Lower lobe of right lung (tissue), 2 donors: ENCODE results near the gene DCC. TPM values are rescaled to one million over a fixed set of nuclear protein-coding genes. Genes with fewer than 3 reads are reported as not detected.

Experiments
- ATAC-seq, 2 donors: fragments of 200-7000 bp; cut with Tn5 transposase; one replicate each; pipeline ENCODE4 v1.9.1; 2020 to 2022; ENCODE audit warnings: mild to moderate bottlenecking in 2 of 2, moderate library complexity in 2 of 2
- DNase-seq: peaks from one replicate; pipeline ENCODE4 v3.0.0-alpha.2; 2020
- H3K27ac ChIP-seq: fragments of 200-600 bp; one replicate; pipeline ENCODE4 v1.8.0; 2022
- H3K27me3 ChIP-seq: fragments of 200-600 bp; one replicate; pipeline ENCODE4 v1.8.0; 2022; ENCODE audit warnings: low read depth
- H3K36me3 ChIP-seq: fragments of 200-600 bp; one replicate; pipeline ENCODE4 v1.8.0; 2022; ENCODE audit warnings: mild to moderate bottlenecking
- H3K4me1 ChIP-seq: fragments of 200-600 bp; one replicate; pipeline ENCODE4 v1.8.0; 2022
- H3K4me3 ChIP-seq: fragments of 200-600 bp; one replicate; pipeline ENCODE4 v1.8.0; 2022; ENCODE audit warnings: mild to moderate bottlenecking
- H3K9me3 ChIP-seq: fragments of 200-600 bp; one replicate; pipeline ENCODE4 v1.8.0; 2022
- intact Hi-C: fragments of 100-400 bp; cut with DNase I; formaldehyde crosslinking; loops from one replicate; pipeline ENCODE4 v1.11.0; 2022
- total RNA-seq: library from RNA; stranded (reverse); fragmentation: NEBNext Ultra II Directional; extraction: Animal tissue kit (Norgen Biotek cat#: 25700); gene quantifications from one replicate; pipeline ENCODE4 v1.2.1, GENCODE V29; 2021
- TF ChIP-seq, protein P1 (sequence below): fragments of 200-600 bp; IDR thresholded peaks from one replicate; pipeline ENCODE4 v1.8.0; 2022; ENCODE audit warnings: antibody characterized with exemption, mild to moderate bottlenecking
- donor health status: DM: no; HTN: yes; CAD: no; lungs with severe emphysema.

The DCC gene
- total RNA-seq, 1 donor from 2014 or later, result 4.5 TPM

DNA sequence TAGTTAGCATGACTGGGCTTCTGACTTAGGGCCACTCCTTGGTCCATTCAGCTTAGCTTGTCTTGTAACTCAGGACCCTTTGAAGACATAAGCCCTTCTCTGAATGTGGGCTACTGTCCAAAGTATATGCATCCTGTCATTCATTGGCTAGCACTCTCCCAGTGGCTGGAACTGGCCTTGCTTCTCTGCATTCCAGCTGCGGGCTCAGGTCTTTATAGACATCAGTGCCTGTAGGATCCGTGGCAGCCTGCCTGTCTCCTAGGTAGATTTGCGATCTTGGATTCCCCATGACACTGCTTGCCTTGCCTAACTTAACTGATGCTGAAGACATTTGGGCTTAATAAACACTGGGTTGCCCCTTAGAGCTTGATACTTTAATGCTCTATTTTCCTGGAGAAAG lies 170.1 kb downstream of the DCC start:
- TF ChIP-seq, protein P1, sequence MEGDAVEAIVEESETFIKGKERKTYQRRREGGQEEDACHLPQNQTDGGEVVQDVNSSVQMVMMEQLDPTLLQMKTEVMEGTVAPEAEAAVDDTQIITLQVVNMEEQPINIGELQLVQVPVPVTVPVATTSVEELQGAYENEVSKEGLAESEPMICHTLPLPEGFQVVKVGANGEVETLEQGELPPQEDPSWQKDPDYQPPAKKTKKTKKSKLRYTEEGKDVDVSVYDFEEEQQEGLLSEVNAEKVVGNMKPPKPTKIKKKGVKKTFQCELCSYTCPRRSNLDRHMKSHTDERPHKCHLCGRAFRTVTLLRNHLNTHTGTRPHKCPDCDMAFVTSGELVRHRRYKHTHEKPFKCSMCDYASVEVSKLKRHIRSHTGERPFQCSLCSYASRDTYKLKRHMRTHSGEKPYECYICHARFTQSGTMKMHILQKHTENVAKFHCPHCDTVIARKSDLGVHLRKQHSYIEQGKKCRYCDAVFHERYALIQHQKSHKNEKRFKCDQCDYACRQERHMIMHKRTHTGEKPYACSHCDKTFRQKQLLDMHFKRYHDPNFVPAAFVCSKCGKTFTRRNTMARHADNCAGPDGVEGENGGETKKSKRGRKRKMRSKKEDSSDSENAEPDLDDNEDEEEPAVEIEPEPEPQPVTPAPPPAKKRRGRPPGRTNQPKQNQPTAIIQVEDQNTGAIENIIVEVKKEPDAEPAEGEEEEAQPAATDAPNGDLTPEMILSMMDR, result no peak
- H3K27me3 ChIP-seq, result no peaks in the 10 kb centered on the region
- intact Hi-C loops, result no loop called here
- DNase-seq (no peak), ATAC-seq (no peak)
- H3K27ac ChIP-seq, result no peak overlapping the region
- no peaks in the 10 kb centered on the region for H3K4me1 ChIP-seq
- no peak overlapping the region for H3K4me3 ChIP-seq
- H3K36me3 ChIP-seq, result no peaks in the 10 kb centered on the region
- no peaks in the 10 kb centered on the region for H3K9me3 ChIP-seq

DNA sequence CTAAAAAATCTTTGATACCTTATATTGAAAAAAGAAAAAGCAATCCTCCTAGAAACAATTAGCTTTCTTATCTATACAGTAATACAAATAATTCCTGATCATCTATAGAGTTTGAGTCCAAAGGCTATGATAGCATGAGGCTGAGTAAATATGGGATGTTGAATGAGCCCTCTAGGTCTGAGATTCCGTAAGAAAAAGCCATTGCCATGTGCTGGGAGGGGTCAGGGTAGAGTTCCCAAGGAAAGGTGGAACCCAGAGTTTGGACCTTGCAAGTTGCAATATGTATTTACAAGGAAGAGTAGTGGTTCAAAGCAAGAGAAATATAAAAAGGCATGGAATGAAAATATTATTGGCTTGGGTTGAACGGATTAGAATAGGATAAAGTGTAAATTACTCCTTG lies 178.1 kb downstream of the DCC start:
- no peaks in the 10 kb centered on the region for H3K9me3 ChIP-seq
- no peaks in the 10 kb centered on the region for H3K4me1 ChIP-seq
- TF ChIP-seq, protein P1, result no peak
- no peaks in the 10 kb centered on the region for H3K36me3 ChIP-seq
- no peak for ATAC-seq
- H3K4me3 ChIP-seq, result no peak overlapping the region
- H3K27me3 ChIP-seq, result no peaks in the 10 kb centered on the region
- DNase-seq, result no peak
- H3K27ac ChIP-seq, result no peak overlapping the region
- intact Hi-C loops, result no loop called here

DNA sequence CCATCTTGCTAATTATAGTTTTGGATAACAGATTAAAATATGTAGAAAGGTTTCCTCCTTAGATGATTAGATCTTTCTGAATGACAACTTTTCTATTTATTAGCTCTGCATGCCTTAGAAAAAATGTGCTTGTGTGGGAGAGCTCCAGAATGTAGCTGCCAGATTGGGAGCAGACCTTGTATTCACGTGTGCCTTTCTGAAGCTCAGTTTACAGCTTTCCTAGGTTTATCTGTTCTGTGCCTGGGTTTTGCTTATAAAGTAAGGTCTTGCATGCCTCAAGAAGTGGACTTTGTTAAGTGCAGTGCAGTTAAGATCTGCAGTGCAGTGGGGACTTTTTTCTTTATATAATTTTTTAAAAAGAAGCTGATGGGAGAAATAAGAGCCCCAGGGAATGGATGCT lies 179.0 kb downstream of the DCC start:
- H3K4me1 ChIP-seq, result no peaks in the 10 kb centered on the region
- H3K36me3 ChIP-seq, result no peaks in the 10 kb centered on the region
- no peak for ATAC-seq
- H3K4me3 ChIP-seq, result no peak overlapping the region
- DNase-seq, result no peak
- intact Hi-C loops, result no loop called here
- H3K9me3 ChIP-seq, result no peaks in the 10 kb centered on the region
- H3K27ac ChIP-seq, result no peak overlapping the region
- H3K27me3 ChIP-seq, result no peaks in the 10 kb centered on the region
- TF ChIP-seq, protein P1, result no peak

DNA sequence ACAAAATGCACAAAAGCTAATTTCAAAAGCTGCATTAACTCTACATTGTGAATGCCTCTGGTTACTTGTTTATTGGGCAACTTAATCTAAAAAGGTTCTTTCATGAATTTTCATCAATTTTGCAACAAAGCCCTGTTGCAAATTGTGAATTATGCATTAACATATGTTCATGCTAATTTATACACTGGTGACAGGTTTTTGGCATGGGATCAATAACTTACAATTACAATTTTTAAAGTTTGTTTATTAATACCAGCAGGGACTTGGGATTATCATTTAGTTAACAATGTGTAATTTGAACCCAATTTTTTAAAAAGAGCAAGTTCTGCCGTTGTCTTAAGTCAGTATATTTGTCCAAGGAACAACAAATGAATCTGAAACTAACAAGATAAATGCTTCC lies 183.6 kb downstream of the DCC start:
- Histone ChIP-seq H3K27me3 (no peaks in the 10 kb centered on the region), H3K4me1 (no peaks in the 10 kb centered on the region), H3K9me3 (no peaks in the 10 kb centered on the region), H3K36me3 (no peaks in the 10 kb centered on the region), H3K4me3 (no peak overlapping the region), H3K27ac (no peak overlapping the region)
- intact Hi-C loops, result no loop called here
- TF ChIP-seq, protein P1, result no peak
- DNase-seq (no peak), ATAC-seq (no peak)

DNA sequence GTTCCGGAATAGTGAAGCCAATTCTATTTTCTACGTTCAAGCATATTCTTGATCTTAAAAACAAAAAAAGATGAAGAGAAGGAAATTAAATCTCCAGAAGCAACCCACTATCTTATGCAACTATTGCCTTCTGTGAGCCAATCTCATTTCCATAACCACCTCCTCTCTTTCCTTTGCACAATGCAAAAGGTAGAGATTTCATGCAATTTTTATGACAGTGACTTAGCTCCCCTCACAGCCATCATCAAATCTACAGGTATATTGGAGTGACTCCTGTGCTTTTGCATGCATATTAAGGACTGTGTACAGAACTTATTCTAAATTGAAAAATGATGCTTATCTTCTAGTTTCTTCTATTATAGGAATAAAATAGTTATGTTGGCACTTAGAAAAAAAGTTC lies 191.8 kb downstream of the DCC start:
- H3K27ac ChIP-seq, result no peak overlapping the region
- intact Hi-C loops, result no loop called here
- ATAC-seq, result no peak

More for the DNA sequence above, 191.8 kb downstream of the DCC start:
- Histone ChIP-seq H3K4me1 (no peaks in the 10 kb centered on the region), H3K36me3 (no peaks in the 10 kb centered on the region), H3K27me3 (no peaks in the 10 kb centered on the region), H3K4me3 (no peak overlapping the region), H3K9me3 (no peaks in the 10 kb centered on the region)
- DNase-seq, result no peak
- TF ChIP-seq, protein P1, result no peak
